ENCODE results near the gene AHCYL2. TPM values are rescaled to one million over a fixed set of nuclear protein-coding genes. Genes with fewer than 3 reads are reported as not detected.
"Not testable (repeated sequence)": the region's sequence is repeated elsewhere in the genome, so short reads cannot be mapped to it uniquely, and the experiment has no call there.

Gene AHCYL2
- polyA plus RNA-seq, 3 donors from 2014 or later: 5.7 to 6.8 (median 6.8) TPM

GRCh38 chr7:129299889-129300288, 75.1 kb downstream of the AHCYL2 start:
- Mint-ChIP-seq H3K27ac (no peak overlapping the region), H3K27me3 (ENCODE audit: low read depth in 3 of 3) (peaks cover 0 to 4% (median 2%) of the 10 kb centered on the region in 3 donors), H3K9me3 (peaks cover 2 to 10% (median 7%) of the 10 kb centered on the region in 6 donors), H3K4me3 (no peak overlapping the region), H3K4me1 (no peaks in the 10 kb centered on the region), H3K36me3 (peaks cover 4 to 18% (median 10%) of the 10 kb centered on the region in 3 donors)
- DNase-seq: no peak

GRCh38 chr7:129300299-129300698, 75.5 kb downstream of the AHCYL2 start:
- not testable (repeated sequence) for DNase-seq; H3K27ac Mint-ChIP-seq; H3K4me1 Mint-ChIP-seq; H3K27me3 Mint-ChIP-seq (ENCODE audit: low read depth in 3 of 3); H3K4me3 Mint-ChIP-seq
- Mint-ChIP-seq H3K36me3 (peaks cover 5 to 18% (median 11%) of the 10 kb centered on the region in 3 donors), H3K9me3 (peaks cover 2 to 12% (median 8%) of the 10 kb centered on the region in 6 donors)

- Mint-ChIP-seq H3K36me3 (peaks cover 7 to 25% (median 12%) of the 10 kb centered on the region in 3 donors), H3K4me1 (no peaks in the 10 kb centered on the region), H3K4me3 (no peak overlapping the region), H3K27me3 (ENCODE audit: low read depth in 3 of 3) (peaks cover 0 to 4% (median 0%) of the 10 kb centered on the region in 3 donors), H3K27ac (no peak overlapping the region), H3K9me3 (peaks cover 3 to 12% (median 8%) of the 10 kb centered on the region in 6 donors)
- DNase-seq: no peak
Measured at GRCh38 chr7:129307592-129307991, 82.8 kb downstream of the AHCYL2 start.

GRCh38 chr7:129308047-129308446, 83.2 kb downstream of the AHCYL2 start:
- no peak for DNase-seq
- H3K27ac Mint-ChIP-seq: no peak overlapping the region

GRCh38 chr7:129311429-129311828, 86.6 kb downstream of the AHCYL2 start:
- Mint-ChIP-seq H3K9me3 (peaks cover 0 to 2% (median 0%) of the 10 kb centered on the region in 6 donors), H3K36me3 (peaks cover 0 to 11% (median 3%) of the 10 kb centered on the region in 3 donors), H3K4me3 (no peak overlapping the region), H3K27ac (no peak overlapping the region), H3K27me3 (ENCODE audit: low read depth in 3 of 3) (no peaks in the 10 kb centered on the region), H3K4me1 (peaks cover 0 to 4% of the 10 kb centered on the region in 2 donors)
- DNase-seq: no peak

More at GRCh38 chr7:129308047-129308446, 83.2 kb downstream of the AHCYL2 start:
- H3K36me3 Mint-ChIP-seq: peaks cover 7 to 25% (median 10%) of the 10 kb centered on the region in 3 donors
- H3K4me1 Mint-ChIP-seq: no peaks in the 10 kb centered on the region
- peaks cover 0 to 4% (median 0%) of the 10 kb centered on the region in 3 donors for H3K27me3 Mint-ChIP-seq (ENCODE audit: low read depth in 3 of 3)
- H3K4me3 Mint-ChIP-seq: no peak overlapping the region
- H3K9me3 Mint-ChIP-seq: peaks cover 4 to 12% (median 8%) of the 10 kb centered on the region in 6 donors

- Mint-ChIP-seq H3K36me3 (peaks cover 0 to 7% (median 3%) of the 10 kb centered on the region in 3 donors), H3K4me3 (no peak overlapping the region), H3K27ac (no peak overlapping the region), H3K4me1 (peaks cover 0 to 4% of the 10 kb centered on the region in 2 donors), H3K27me3 (ENCODE audit: low read depth in 3 of 3) (no peaks in the 10 kb centered on the region), H3K9me3 (peaks cover 0 to 2% (median 0%) of the 10 kb centered on the region in 6 donors)
- DNase-seq: no peak
Measured at GRCh38 chr7:129313282-129313681, 88.5 kb downstream of the AHCYL2 start.

GRCh38 chr7:129315960-129316359, 91.1 kb downstream of the AHCYL2 start:
- Mint-ChIP-seq H3K27ac (no peak overlapping the region), H3K4me3 (no peak overlapping the region), H3K4me1 (peaks cover 0 to 4% of the 10 kb centered on the region in 2 donors), H3K36me3 (peaks cover 0 to 4% (median 3%) of the 10 kb centered on the region in 3 donors), H3K9me3 (peaks cover 0 to 4% (median 0%) of the 10 kb centered on the region in 6 donors), H3K27me3 (ENCODE audit: low read depth in 3 of 3) (no peaks in the 10 kb centered on the region)
- DNase-seq: no peak

- H3K9me3 Mint-ChIP-seq: peaks cover 0 to 4% (median 0%) of the 10 kb centered on the region in 6 donors
- H3K27ac Mint-ChIP-seq: no peak overlapping the region
- no peaks in the 10 kb centered on the region for H3K27me3 Mint-ChIP-seq (ENCODE audit: low read depth in 3 of 3)
- H3K4me3 Mint-ChIP-seq: no peak overlapping the region
- peaks cover 0 to 3% (median 0%) of the 10 kb centered on the region in 3 donors for H3K36me3 Mint-ChIP-seq
- DNase-seq: no peak
- H3K4me1 Mint-ChIP-seq: peaks cover 0 to 4% of the 10 kb centered on the region in 2 donors
Measured at GRCh38 chr7:129317450-129317849, 92.6 kb downstream of the AHCYL2 start.

- no peaks in the 10 kb centered on the region for H3K27me3 Mint-ChIP-seq (ENCODE audit: low read depth in 3 of 3)
- peaks cover 0 to 21% (median 14%) of the 10 kb centered on the region in 6 donors for H3K9me3 Mint-ChIP-seq
- H3K4me3 Mint-ChIP-seq: no peak overlapping the region
- H3K4me1 Mint-ChIP-seq: no peaks in the 10 kb centered on the region
- DNase-seq: no peak
- peaks cover 16 to 38% (median 27%) of the 10 kb centered on the region in 3 donors for H3K36me3 Mint-ChIP-seq
- H3K27ac Mint-ChIP-seq: no peak overlapping the region
Measured at GRCh38 chr7:129327076-129327475, 102.2 kb downstream of the AHCYL2 start.

GRCh38 chr7:129332254-129333035, 107.6 kb downstream of the AHCYL2 start:
- H3K9me3 Mint-ChIP-seq: no peaks in the 10 kb centered on the region
- peaks cover 0 to 5% (median 0%) of the 10 kb centered on the region in 3 donors for H3K36me3 Mint-ChIP-seq
- no peak for DNase-seq
- no peak overlapping the region for H3K27ac Mint-ChIP-seq
- no peaks in the 10 kb centered on the region for H3K27me3 Mint-ChIP-seq (ENCODE audit: low read depth in 3 of 3)
- H3K4me1 Mint-ChIP-seq: no peaks in the 10 kb centered on the region
- no peak overlapping the region for H3K4me3 Mint-ChIP-seq

- Mint-ChIP-seq H3K27ac (no peak overlapping the region), H3K9me3 (no peaks in the 10 kb centered on the region), H3K4me3 (no peak overlapping the region), H3K27me3 (ENCODE audit: low read depth in 3 of 3) (no peaks in the 10 kb centered on the region), H3K36me3 (peaks cover 0 to under 1% (median 0%) of the 10 kb centered on the region in 3 donors), H3K4me1 (no peaks in the 10 kb centered on the region)
- no peak for DNase-seq
Measured at GRCh38 chr7:129334473-129334872, 109.6 kb downstream of the AHCYL2 start.

- Mint-ChIP-seq H3K4me3 (no peak overlapping the region), H3K4me1 (peaks cover 9 to 12% of the 10 kb centered on the region in 2 donors)
Measured at GRCh38 chr7:129338450-129338849, 113.6 kb downstream of the AHCYL2 start.

GRCh38 chr7:129341212-129341611, 116.4 kb downstream of the AHCYL2 start:
- no peaks in the 10 kb centered on the region for H3K27me3 Mint-ChIP-seq (ENCODE audit: low read depth in 3 of 3)
- peaks cover 9 to 12% of the 10 kb centered on the region in 2 donors for H3K4me1 Mint-ChIP-seq
- no peak overlapping the region for H3K4me3 Mint-ChIP-seq
- DNase-seq: no peak
- H3K36me3 Mint-ChIP-seq: no peaks in the 10 kb centered on the region
- H3K9me3 Mint-ChIP-seq: no peaks in the 10 kb centered on the region
- H3K27ac Mint-ChIP-seq: peak overlapping the region in 1 of 6 donors; percentile 4

More at GRCh38 chr7:129338450-129338849, 113.6 kb downstream of the AHCYL2 start:
- Mint-ChIP-seq H3K27ac (no peak overlapping the region), H3K9me3 (no peaks in the 10 kb centered on the region), H3K36me3 (no peaks in the 10 kb centered on the region), H3K27me3 (ENCODE audit: low read depth in 3 of 3) (no peaks in the 10 kb centered on the region)
- no peak for DNase-seq
